NCI-H1436 treated with DMSO at 0.1 percent for 48 hours (cell line): Measurements from ENCODE around the gene LIN28B.

Experiments
- DNase-seq: peaks from one replicate; lab custom pipeline; 2025; lab: John Stamatoyannopoulos, UW

Gene LIN28B

DNA sequence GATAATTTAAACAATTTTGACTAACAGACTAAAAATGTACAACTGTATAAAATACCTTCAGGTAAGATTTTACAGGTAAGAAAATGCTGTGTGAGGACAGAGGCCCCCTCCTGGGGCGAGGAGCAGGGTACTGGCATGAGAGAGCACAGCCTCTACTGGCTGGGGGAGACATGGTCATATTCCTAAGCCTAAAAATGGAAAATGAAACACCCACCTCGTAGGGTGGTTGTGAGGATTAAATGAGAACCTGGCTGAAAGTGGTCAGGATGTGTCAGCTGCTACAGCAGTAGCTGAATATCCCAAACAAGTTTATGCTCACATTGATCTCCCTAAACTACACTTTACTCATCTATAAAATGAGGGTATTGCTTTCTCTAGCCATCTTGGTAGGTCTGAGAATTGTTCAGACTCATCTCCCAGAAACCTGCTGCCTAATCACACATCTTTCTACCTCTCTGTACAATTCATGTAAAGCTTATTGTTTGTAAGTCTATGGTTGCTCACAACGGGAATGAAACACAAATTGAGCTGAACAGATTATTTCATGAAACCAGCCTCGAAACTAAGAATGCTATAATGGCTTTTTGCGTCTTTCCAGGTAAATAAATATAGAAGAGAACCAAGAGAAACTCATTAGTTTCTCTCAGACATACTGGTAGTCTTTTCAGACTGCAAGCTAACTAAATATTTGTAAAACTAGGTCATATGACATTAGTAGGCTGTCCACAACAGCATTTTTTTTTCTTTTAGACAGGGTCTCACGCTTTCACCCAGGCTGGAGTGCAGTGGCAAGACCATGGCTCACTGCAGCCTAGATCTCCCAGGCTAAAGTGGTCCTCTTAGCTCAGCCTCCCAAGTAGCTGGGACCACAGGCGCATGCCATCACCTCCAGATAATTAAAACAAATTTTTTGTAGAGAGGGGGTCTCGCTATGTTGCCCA is 153.3 kb downstream of the LIN28B start:
- DNase-seq, result no peak

DNA sequence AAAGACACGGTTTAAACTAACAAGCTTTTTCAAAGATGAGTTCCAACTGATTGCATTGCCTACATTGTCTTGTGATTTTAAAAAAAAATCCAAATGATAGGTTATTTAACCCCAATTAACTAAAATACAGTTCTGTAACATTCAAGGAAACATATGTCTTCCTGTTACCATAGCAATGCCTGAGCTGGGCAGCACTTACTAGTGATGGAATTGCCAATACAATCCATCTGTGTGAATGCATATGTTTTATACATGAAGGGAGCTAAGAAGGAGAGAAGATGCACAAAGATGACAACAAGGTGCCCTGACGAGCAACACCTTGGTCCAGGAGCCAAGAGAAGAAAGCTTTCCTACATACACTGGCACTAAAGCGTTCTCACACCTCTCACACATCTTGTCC is 154.2 kb downstream of the LIN28B start:
- DNase-seq, result no peak

DNA sequence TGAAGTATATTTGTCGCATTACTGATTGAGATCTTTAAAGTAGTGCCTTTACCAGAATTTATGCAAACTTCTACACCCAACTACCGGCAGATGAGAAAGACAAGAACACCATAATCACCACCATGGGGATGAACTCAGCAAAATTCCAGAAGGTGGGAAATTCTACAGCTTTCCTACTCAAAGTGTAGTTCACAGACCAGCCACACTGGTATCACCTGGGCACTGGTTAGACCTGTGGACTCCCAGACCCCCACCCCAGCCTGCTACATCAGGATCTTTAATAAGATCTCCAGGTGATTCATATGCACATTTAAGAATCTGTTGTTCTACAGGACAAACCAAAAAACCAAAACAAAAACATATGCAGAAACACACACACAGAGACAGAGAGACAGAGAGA is 155.0 kb downstream of the LIN28B start:
- no peak for DNase-seq

DNA sequence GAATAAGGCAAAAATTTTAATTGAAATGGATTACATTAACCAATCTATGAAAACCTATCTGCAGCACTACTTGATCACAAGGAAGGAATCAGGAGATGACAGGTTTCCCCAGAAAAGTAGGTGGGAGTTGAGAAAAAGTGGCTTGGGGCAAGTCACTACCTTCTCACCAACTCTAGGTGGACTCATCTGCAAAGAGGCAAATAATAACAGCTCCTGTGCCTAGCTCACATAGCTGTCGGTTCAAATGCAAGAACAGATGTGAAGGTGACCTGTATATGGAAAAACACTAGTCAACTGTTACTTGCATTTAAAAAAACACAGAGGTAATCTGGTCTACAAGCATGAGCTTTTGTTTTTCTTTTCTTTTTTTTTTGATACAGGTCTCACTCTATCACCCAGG is 155.7 kb downstream of the LIN28B start:
- DNase-seq, result no peak

DNA sequence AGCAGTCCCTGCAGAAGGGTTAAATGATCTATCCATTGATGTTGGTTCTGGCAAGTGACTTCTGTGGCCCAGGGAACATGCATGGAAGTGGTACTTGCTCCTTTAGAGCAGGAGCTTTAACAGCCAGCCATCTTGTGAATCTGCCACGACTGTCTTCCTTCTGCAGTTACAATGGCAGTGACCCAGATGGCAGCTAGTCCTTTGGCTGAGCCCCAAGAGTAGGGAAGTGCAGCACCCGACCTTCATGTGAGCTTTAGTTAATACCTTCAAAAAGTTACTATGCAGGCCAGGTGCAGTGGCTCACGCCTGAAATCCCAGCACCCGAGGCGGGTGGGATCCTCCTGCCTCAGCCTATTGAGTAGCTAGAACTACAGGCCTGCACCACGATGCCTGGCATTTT is 156.5 kb downstream of the LIN28B start:
- no peak for DNase-seq

DNA sequence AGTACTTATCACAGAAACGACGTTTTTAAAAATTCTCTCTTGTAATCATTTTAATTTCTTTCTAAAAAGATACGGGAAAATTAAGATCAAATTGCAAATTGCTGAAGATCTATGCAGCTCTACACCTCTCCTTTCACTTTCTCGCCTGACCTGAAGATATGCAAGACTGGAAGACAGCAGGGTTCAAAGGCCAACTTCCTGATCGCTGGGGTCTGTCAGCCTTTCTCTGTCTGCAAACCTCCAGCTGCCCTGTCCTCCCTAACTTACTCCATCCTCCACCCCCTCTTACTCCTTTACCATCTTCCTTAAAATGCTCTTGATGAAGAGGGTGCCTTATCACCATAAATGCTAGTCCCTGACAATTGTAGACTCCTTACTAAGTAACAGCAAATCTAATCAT is 159.2 kb downstream of the LIN28B start:
- DNase-seq, result no peak

DNA sequence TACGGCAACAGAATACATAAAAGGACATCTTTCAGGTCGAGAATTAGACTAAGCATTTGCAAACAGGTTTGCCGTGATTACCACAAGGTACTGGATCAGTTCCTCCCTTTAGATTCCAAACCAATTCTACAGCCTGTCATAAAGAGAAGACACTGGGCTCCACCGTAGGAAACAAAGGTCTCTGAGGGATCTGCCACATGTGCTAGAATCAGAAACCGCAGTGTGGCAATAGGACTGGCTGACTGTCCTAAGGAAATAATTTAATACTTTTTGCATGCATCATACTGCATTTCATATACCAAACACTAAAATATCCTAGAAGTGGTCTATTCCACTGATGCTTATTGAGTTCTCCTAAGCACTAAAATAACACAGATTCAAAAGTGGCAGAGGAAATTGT is 163.7 kb downstream of the LIN28B start:
- no peak for DNase-seq

DNA sequence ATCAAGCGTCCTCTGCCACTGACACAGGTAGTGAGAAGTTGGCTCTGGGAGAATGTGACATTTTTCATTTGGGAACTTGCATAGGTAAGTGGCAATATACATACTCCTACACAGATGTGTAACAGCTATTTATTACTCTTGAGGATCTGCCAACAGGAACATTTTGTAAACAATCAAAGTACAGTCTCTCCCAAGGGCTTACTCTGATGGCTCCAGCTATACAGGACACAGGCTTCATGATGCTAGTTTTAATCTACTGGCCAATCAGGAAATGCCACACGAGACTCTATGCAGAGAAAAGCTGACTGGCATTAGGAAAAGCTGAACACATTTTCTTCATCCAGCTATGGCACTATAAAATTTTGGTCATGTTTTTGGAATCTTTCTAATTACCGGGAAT is 165.1 kb downstream of the LIN28B start:
- DNase-seq, result no peak

DNA sequence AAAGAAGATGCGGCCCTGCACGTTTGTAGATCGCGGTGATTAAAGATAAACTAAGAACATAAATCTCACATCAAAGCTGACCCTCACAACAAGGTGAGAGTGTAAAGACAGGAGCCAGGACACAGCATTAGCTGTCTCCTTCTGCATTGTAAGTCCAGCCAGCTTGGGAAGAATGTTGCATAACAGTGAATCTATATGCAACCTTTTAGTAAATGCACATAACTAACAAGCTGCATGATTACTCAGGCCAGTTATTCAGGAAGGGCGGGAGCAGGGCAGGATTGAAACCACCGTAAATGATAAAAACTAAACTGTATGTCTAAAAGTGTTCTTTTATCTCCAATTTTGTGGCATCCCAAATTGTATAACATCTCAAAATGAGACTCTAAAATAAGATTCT is 165.8 kb downstream of the LIN28B start:
- no peak for DNase-seq
